A549 (cell line): Measurements from ENCODE around the gene GSE1. TPM values are rescaled to one million over a fixed set of nuclear protein-coding genes. Genes with fewer than 3 reads are reported as not detected.

ENCODE experiments used
- ATAC-seq, 2 experiments: fragments of 200-7000 bp in 1 of 2; fragments of >200 bp in 1 of 2; cut with Nextera tagmentation in 1 of 2; cut with Tn5 transposase in 1 of 2; 3 replicates each; pipeline versions ENCODE4 v1.8.0 to v1.9.1; 2018 to 2020; ENCODE audit warnings: mild to moderate bottlenecking in 1 of 2, moderate library complexity in 1 of 2
- CTCF ChIA-PET: fragments of 300-600 bp; sonication (Branson Sonifier 250); formaldehyde crosslinking; extraction: SDS; loops from one replicate; lab custom pipeline; 2021; ENCODE audit warnings: antibody characterized with exemption, inconsistent platforms; lab: Yijun Ruan, JAX
- POLR2A ChIA-PET: fragments of 350-600 bp; formaldehyde crosslinking; extraction: SDS; loops from one replicate; lab custom pipeline; 2021; ENCODE audit warnings: antibody characterized with exemption, inconsistent platforms; lab: Yijun Ruan, JAX
- DNase-seq, 2 experiments: peaks; one replicate each; pipeline versions ENCODE4 v3.0.0 to v3.0.0-alpha.2; 2011 to 2016; ENCODE audit warnings: low read depth in 1 of 2, low spot score in 1 of 2
- FAIRE-seq: peaks from 2 replicates; lab custom pipeline; 2011; peaks lifted over from hg19 to GRCh38; lab: Jason Lieb, UNC
- H3K27ac ChIP-seq, 2 experiments: fragments of >200 bp; sonication (Bioruptor Twin); formaldehyde crosslinking; 3 replicates each; pipeline ENCODE4 v1.5.1; 2016 to 2017
- H3K4me1 ChIP-seq: fragments of >200 bp; sonication (Bioruptor Twin); formaldehyde crosslinking; 3 replicates; pipeline ENCODE4 v1.6.1; 2016
- H3K4me2 ChIP-seq: fragments of >200 bp; sonication (Bioruptor Twin); formaldehyde crosslinking; 3 replicates; pipeline ENCODE4 v1.6.1; 2016
- H3K4me3 ChIP-seq: fragments of >200 bp; sonication (Bioruptor Twin); formaldehyde crosslinking; 3 replicates; pipeline ENCODE4 v1.5.1; 2016
- H3K9me3 ChIP-seq: fragments of >200 bp; sonication (Bioruptor Twin); formaldehyde crosslinking; 3 replicates; pipeline ENCODE4 v1.6.1; 2016
- ATOH8 ChIP-seq: fragments of 250-450 bp; sonication (Bioruptor Pico); IDR thresholded peaks from 2 replicates; pipeline ENCODE4 v1.5.0; 2020; ENCODE audit warnings: low read depth, mild to moderate bottlenecking, moderate library complexity
- CBX8 ChIP-seq: fragments of 200-600 bp; sonication (generic); IDR thresholded peaks from 2 replicates; pipeline ENCODE4 v1.6.1; 2016
- CHD2 ChIP-seq: fragments of 150-350 bp; IDR thresholded peaks from 2 replicates; pipeline ENCODE4 v1.6.1; 2014; ENCODE audit warnings: low read length; ENCODE audit not compliant: partially characterized antibody
- CHD4 ChIP-seq: fragments of 200-600 bp; sonication (generic); IDR thresholded peaks from 2 replicates; pipeline ENCODE4 v1.6.1; 2016; ENCODE audit warnings: antibody characterized with exemption, mild to moderate bottlenecking, borderline replicate concordance
- CTCF ChIP-seq: fragments of >200 bp; sonication (Bioruptor Twin); formaldehyde crosslinking; IDR thresholded peaks from 3 replicates; pipeline ENCODE4 v1.5.1; 2016
- E2F6 ChIP-seq: IDR thresholded peaks from 2 replicates; pipeline ENCODE4 v1.6.1; 2012; ENCODE audit warnings: low read depth, borderline replicate concordance
- ELK1 ChIP-seq: fragments of 150-350 bp; IDR thresholded peaks from 2 replicates; pipeline ENCODE4 v1.6.1; 2014; ENCODE audit warnings: low read depth, mild to moderate bottlenecking, low read length
- HDAC2 ChIP-seq: fragments of 200-600 bp; sonication (generic); IDR thresholded peaks from 2 replicates; pipeline ENCODE4 v1.6.1; 2016
- JUN ChIP-seq, 2 experiments: fragments of >200 bp; sonication (Bioruptor Twin); formaldehyde crosslinking; IDR thresholded peaks; 2 replicates in 1 of 2; 3 replicates in 1 of 2; pipeline ENCODE4 v1.6.1; 2016 to 2017
- JUNB ChIP-seq: fragments of >200 bp; sonication (Bioruptor Twin); formaldehyde crosslinking; IDR thresholded peaks from 2 replicates; pipeline ENCODE4 v1.6.1; 2016
- KDM1A ChIP-seq: fragments of 200-600 bp; sonication (generic); IDR thresholded peaks from 2 replicates; pipeline ENCODE4 v1.6.1; 2016; ENCODE audit warnings: low read depth, mild to moderate bottlenecking
- KDM5A ChIP-seq: fragments of 200-600 bp; sonication (generic); IDR thresholded peaks from 2 replicates; pipeline ENCODE4 v1.6.1; 2016; ENCODE audit warnings: antibody characterized with exemption, mild to moderate bottlenecking
- MAFK ChIP-seq: fragments of 450-650 bp; IDR thresholded peaks from 2 replicates; pipeline ENCODE4 v1.6.1; 2014; ENCODE audit not compliant: partially characterized antibody
- MAX ChIP-seq: IDR thresholded peaks from 2 replicates; pipeline ENCODE4 v1.6.1; 2012
- MAZ ChIP-seq: fragments of 150-350 bp; IDR thresholded peaks from 2 replicates; pipeline ENCODE4 v1.6.1; 2014; ENCODE audit warnings: antibody characterized with exemption, low read depth, low read length, borderline replicate concordance
- MYC ChIP-seq: IDR thresholded peaks from 2 replicates; pipeline ENCODE4 v1.6.1; 2012; ENCODE audit warnings: mild to moderate bottlenecking, inconsistent platforms, low read length, improper control_type of control experiment, borderline replicate concordance
- PBX3 ChIP-seq: IDR thresholded peaks from 2 replicates; pipeline ENCODE4 v1.6.1; 2012
- POLR2A ChIP-seq: IDR thresholded peaks from 2 replicates; pipeline ENCODE4 v1.6.1; 2012; ENCODE audit warnings: mild to moderate bottlenecking, low read length
- POLR2AphosphoS2 ChIP-seq: conservative IDR thresholded peaks from 2 replicates; pipeline ENCODE4 v1.6.1; 2012; ENCODE audit warnings: low read length, improper control_type of control experiment, inconsistent platforms
- RARB ChIP-seq: fragments of 250-450 bp; sonication (Bioruptor Pico); IDR thresholded peaks from 2 replicates; pipeline ENCODE4 v1.8.0; 2021; ENCODE audit warnings: mild to moderate bottlenecking, moderate library complexity
- RCOR1 ChIP-seq: fragments of 150-350 bp; IDR thresholded peaks from 2 replicates; pipeline ENCODE4 v1.6.1; 2014; ENCODE audit warnings: antibody characterized with exemption, low read length, low read depth
- REST ChIP-seq: fragments of 200-600 bp; sonication (generic); IDR thresholded peaks from 2 replicates; pipeline ENCODE4 v1.6.1; 2016; ENCODE audit warnings: antibody characterized with exemption, mild to moderate bottlenecking, moderate library complexity
- RFX5 ChIP-seq: fragments of 450-650 bp; IDR thresholded peaks from 2 replicates; pipeline ENCODE4 v1.7.1; 2014; ENCODE audit warnings: antibody characterized with exemption, mild to moderate bottlenecking, moderate library complexity
- TFCP2L1 ChIP-seq: fragments of 250-450 bp; sonication (Bioruptor Pico); IDR thresholded peaks from 2 replicates; pipeline ENCODE4 v1.5.0; 2021; ENCODE audit warnings: mild to moderate bottlenecking
- TP53 ChIP-seq: fragments of 250-450 bp; sonication (Bioruptor Pico); IDR thresholded peaks from 2 replicates; pipeline ENCODE4 v1.5.0; 2021; ENCODE audit warnings: mild to moderate bottlenecking, moderate library complexity
- USF2 ChIP-seq: fragments of 450-650 bp; IDR thresholded peaks from 2 replicates; pipeline ENCODE4 v1.6.1; 2014; ENCODE audit warnings: antibody characterized with exemption
- ZC3H11A ChIP-seq: fragments of 450-650 bp; IDR thresholded peaks from 2 replicates; pipeline ENCODE4 v1.6.1; 2014; ENCODE audit warnings: antibody characterized with exemption, mild to moderate bottlenecking
- ZFP36 ChIP-seq: fragments of 450-650 bp; IDR thresholded peaks from 2 replicates; pipeline ENCODE4 v1.6.1; 2014; ENCODE audit warnings: borderline replicate concordance; ENCODE audit not compliant: partially characterized antibody
- WGBS: methylation state at CpG from one replicate; pipeline ENCODE4 v1.1.6; 2017; ENCODE audit errors: missing lambda C conversion rate; 5-methylcytosine and 5-hydroxymethylcytosine counted together
- polyA minus RNA-seq: library from RNA; depleted of rRNA, polyadenylated mRNA; stranded (reverse); fragments of >200 nt; gene quantifications from 2 replicates; pipeline ENCODE4 v1.2.3, GENCODE V29; 2011; rRNA and poly(A)+ RNA removed
- polyA plus RNA-seq, 4 experiments: library from polyadenylated mRNA; depleted of rRNA in 3 of 4; stranded (reverse); fragments of >200 nt; fragmentation: RNase III in 1 of 4; extraction: RNeasy Plus Mini Kit Qiagen cat#74134 plus additional on column Dnase treatment in 1 of 4; gene quantifications; 2 replicates in 3 of 4; 3 replicates in 1 of 4; pipeline ENCODE4 v1.2.3, GENCODE V29; 2011 to 2017

The GSE1 gene
- polyA plus RNA-seq (2011; rRNA removed) (20.7 and 24.6 TPM in 2 replicates), polyA plus RNA-seq (2017; fragmentation: RNase III; extraction: RNeasy Plus Mini Kit Qiagen cat#74134 plus additional on column Dnase treatment) (24.3 to 30.3 TPM (median 24.3 TPM) in 3 replicates), polyA minus RNA-seq (24.5 and 25.9 TPM in 2 replicates)
- polyA plus RNA-seq (2012; cell fraction: cytosol; rRNA removed), result 18.9 and 22.8 TPM in 2 replicates
- polyA plus RNA-seq (2012; cell fraction: nucleus; rRNA removed), result 49.8 and 64.0 TPM in 2 replicates

- DNase-seq, result peak; percentile 94 to 96
- ChIA-PET CTCF (interaction anchor here (0.6 to 1.8 kb wide), 6 partner anchors 27 to 498 kb away, joined by 3 to 10 read pairs (median 3); no protein-coding TSS in a partner anchor), POLR2A (interaction anchor here (0.6 to 3.0 kb wide), 8 partner anchors 9 to 222 kb away, joined by 3 to 25 read pairs (median 4); no protein-coding TSS in a partner anchor)
- Histone ChIP-seq H3K27ac (peak within 1 kb of the TSS; percentile 98 to 99), H3K4me3 (peak within 1 kb of the TSS; percentile 96), H3K4me1 (peaks cover 32% of the 10 kb centered on the region), H3K4me2 (peak within 1 kb of the TSS; percentile 95), H3K9me3 (no peaks in the 10 kb centered on the region)
- no peak for FAIRE-seq
- 3% methylated on average over 6 of the region's 81 CpGs for WGBS
- ATAC-seq, result peak; percentile 37 to 64
- TF ChIP-seq USF2 (peak; percentile 12; the same call in 1 of the 2 replicates), POLR2A (0 out of 2 replicates have a peak, but pooled peaks have one; percentile 1), CTCF (no peak), ATOH8 (CRISPR knock-in tag) (no peak), RFX5 (no peak), MYC (no peak; the same call in 1 of the 2 replicates), CHD4 (no peak), MAZ (no peak), MAX (peak; percentile 77), REST (peak; percentile 24; the same call in 1 of the 2 replicates), E2F6 (peak; percentile 26; the same call in 1 of the 2 replicates), POLR2AphosphoS2 (no peak), MAFK (no peak), HDAC2 (no peak), TP53 (CRISPR knock-in tag) (peak; percentile 86), CHD2 (no peak), RARB (no peak; the same call in none of the 2 replicates), CBX8 (no peak), RCOR1 (no peak), TFCP2L1 (CRISPR knock-in tag) (peak; percentile 91), KDM1A (peak; percentile 7; the same call in 1 of the 2 replicates), ZFP36 (no peak), PBX3 (peak; percentile 18; the same call in 1 of the 2 replicates), ELK1 (no peak), KDM5A (no peak), ZC3H11A (no peak), JUNB (no peak), JUN (IDR thresholded peaks at IDR 0.05) (peak in 1 of 2 experiments; percentile 25; a peak in 3 of 5 replicates)
Observed at GRCh38 chr16:85612801-85613603, at the start of gene GSE1. TSS of gene GSE1 (plus strand) at chr16:85613322. CDS start at chr16:85613392, 70 bp downstream.
